ENCODE measurements around the gene SPRED2.
"Not testable (repeated sequence)": the region's sequence is repeated elsewhere in the genome, so short reads cannot be mapped to it uniquely, and the experiment has no call there.

Gene SPRED2

GRCh38 chr2:65343386-65343785 lies 89.0 kb downstream of the SPRED2 start:
- DNase-seq (ENCODE audit: low read depth, low spot score) = no peak

GRCh38 chr2:65340898-65341681 lies 91.3 kb downstream of the SPRED2 start:
- no peak for DNase-seq (ENCODE audit: low read depth, low spot score)

GRCh38 chr2:65339648-65340047 lies 92.8 kb downstream of the SPRED2 start:
- no peak for DNase-seq (ENCODE audit: low read depth, low spot score)

- DNase-seq (ENCODE audit: low read depth, low spot score) = not testable (repeated sequence)
These were observed 93.4 kb downstream of the SPRED2 start for GRCh38 chr2:65338830-65339495.

GRCh38 chr2:65337915-65338314 lies 94.5 kb downstream of the SPRED2 start:
- not testable (repeated sequence) for DNase-seq (ENCODE audit: low read depth, low spot score)

GRCh38 chr2:65334714-65335113 lies 97.7 kb downstream of the SPRED2 start:
- no peak for DNase-seq (ENCODE audit: low read depth, low spot score)

- DNase-seq (ENCODE audit: low read depth, low spot score) = peak; percentile 30
These were observed 100.9 kb downstream of the SPRED2 start for GRCh38 chr2:65331336-65332025.

- DNase-seq (ENCODE audit: low read depth, low spot score) = peak; percentile 69
These were observed 102.9 kb downstream of the SPRED2 start for GRCh38 chr2:65329525-65329924.

- DNase-seq (ENCODE audit: low read depth, low spot score) = peak; percentile 82
These were observed 106.1 kb downstream of the SPRED2 start for GRCh38 chr2:65326276-65326675.

GRCh38 chr2:65325066-65325465 lies 107.3 kb downstream of the SPRED2 start:
- no peak for DNase-seq (ENCODE audit: low read depth, low spot score)

- no peak for DNase-seq (ENCODE audit: low read depth, low spot score)
These were observed 111.5 kb downstream of the SPRED2 start for GRCh38 chr2:65320946-65321345.

GRCh38 chr2:65320042-65320725 lies 112.2 kb downstream of the SPRED2 start:
- peak; percentile 42 for DNase-seq (ENCODE audit: low read depth, low spot score)

- DNase-seq (ENCODE audit: low read depth, low spot score) = no peak
These were observed 112.7 kb downstream of the SPRED2 start for GRCh38 chr2:65319674-65320041.

GRCh38 chr2:65319072-65319673 lies 113.2 kb downstream of the SPRED2 start:
- no peak for DNase-seq (ENCODE audit: low read depth, low spot score)

- DNase-seq (ENCODE audit: low read depth, low spot score) = no peak
These were observed 114.6 kb downstream of the SPRED2 start for GRCh38 chr2:65317841-65318240.

GRCh38 chr2:65317351-65317750 lies 115.0 kb downstream of the SPRED2 start:
- not testable (repeated sequence) for DNase-seq (ENCODE audit: low read depth, low spot score)

GRCh38 chr2:65316072-65316471 lies 116.3 kb downstream of the SPRED2 start:
- DNase-seq (ENCODE audit: low read depth, low spot score) = peak; percentile 44

- no peak for DNase-seq (ENCODE audit: low read depth, low spot score)
These were observed 117.5 kb downstream of the SPRED2 start for GRCh38 chr2:65314801-65315441.

- DNase-seq (ENCODE audit: low read depth, low spot score) = no peak
These were observed 118.5 kb downstream of the SPRED2 start for GRCh38 chr2:65313954-65314256.

GRCh38 chr2:65313126-65313953 lies 119.1 kb downstream of the SPRED2 start:
- DNase-seq (ENCODE audit: low read depth, low spot score) = no peak

Data from ELF-1 (cell line).